Cardiac fibroblast (primary cell): Measurements from ENCODE around the gene NOTO.

Source experiments
- DNase-seq, 2 donors: peaks; one replicate each; pipeline versions ENCODE4 v3.0.0 to v3.0.0-alpha.2; 2010; ENCODE audit warnings: low read depth in 2 of 2
- H3K4me3 ChIP-seq, 2 donors: replicated peaks in 1 of 2; 1 replicate in 1 of 2; 2 replicates in 1 of 2; pipeline ENCODE4 v1.5.1; 2011; ENCODE audit warnings: low read depth in 2 of 2, low read length in 2 of 2, mild to moderate bottlenecking in 2 of 2, moderate library complexity in 1 of 2
- TF ChIP-seq, protein P1 (sequence below): IDR thresholded peaks from one replicate; pipeline ENCODE4 v1.5.1; 2011; ENCODE audit warnings: low read depth, mild to moderate bottlenecking, low read length, inconsistent platforms

Gene NOTO

GRCh38 chr2:73260338-73260984, 58.1 kb downstream of the NOTO start:
- peak; percentile 70 to 73 for DNase-seq
- TF ChIP-seq, protein P1, sequence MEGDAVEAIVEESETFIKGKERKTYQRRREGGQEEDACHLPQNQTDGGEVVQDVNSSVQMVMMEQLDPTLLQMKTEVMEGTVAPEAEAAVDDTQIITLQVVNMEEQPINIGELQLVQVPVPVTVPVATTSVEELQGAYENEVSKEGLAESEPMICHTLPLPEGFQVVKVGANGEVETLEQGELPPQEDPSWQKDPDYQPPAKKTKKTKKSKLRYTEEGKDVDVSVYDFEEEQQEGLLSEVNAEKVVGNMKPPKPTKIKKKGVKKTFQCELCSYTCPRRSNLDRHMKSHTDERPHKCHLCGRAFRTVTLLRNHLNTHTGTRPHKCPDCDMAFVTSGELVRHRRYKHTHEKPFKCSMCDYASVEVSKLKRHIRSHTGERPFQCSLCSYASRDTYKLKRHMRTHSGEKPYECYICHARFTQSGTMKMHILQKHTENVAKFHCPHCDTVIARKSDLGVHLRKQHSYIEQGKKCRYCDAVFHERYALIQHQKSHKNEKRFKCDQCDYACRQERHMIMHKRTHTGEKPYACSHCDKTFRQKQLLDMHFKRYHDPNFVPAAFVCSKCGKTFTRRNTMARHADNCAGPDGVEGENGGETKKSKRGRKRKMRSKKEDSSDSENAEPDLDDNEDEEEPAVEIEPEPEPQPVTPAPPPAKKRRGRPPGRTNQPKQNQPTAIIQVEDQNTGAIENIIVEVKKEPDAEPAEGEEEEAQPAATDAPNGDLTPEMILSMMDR: peak; percentile 72
- no peak overlapping the region for H3K4me3 ChIP-seq
